HepG2 (cell line): Measurements from ENCODE around the gene AKR1A1. TPM values are rescaled to one million over a fixed set of nuclear protein-coding genes. Genes with fewer than 3 reads are reported as not detected.

ENCODE experiments used
- ARNTL ChIP-seq: sonication (generic); formaldehyde crosslinking; IDR thresholded peaks from 2 replicates; pipeline ENCODE4 v1.4.0; 2020; ENCODE audit warnings: mild to moderate bottlenecking, missing genetic modification reagents
- FOXO1 ChIP-seq: sonication (generic); formaldehyde crosslinking; IDR thresholded peaks from 2 replicates; pipeline ENCODE4 v1.4.0; 2020; ENCODE audit warnings: missing genetic modification reagents
- GATAD2A ChIP-seq: IDR thresholded peaks from 2 replicates; pipeline ENCODE4 v1.6.1; 2016
- HHEX ChIP-seq: IDR thresholded peaks from 2 replicates; pipeline ENCODE4 v1.6.1; 2016; ENCODE audit warnings: control low read depth
- KDM1A ChIP-seq: IDR thresholded peaks from 2 replicates; pipeline ENCODE4 v1.6.1; 2016; ENCODE audit warnings: missing compliant biosample characterization
- KLF15 ChIP-seq: sonication (generic); formaldehyde crosslinking; IDR thresholded peaks from 2 replicates; pipeline ENCODE4 v1.8.1; 2023; ENCODE audit warnings: borderline replicate concordance, mild to moderate bottlenecking, inconsistent platforms, missing genetic modification reagents, mixed read lengths
- PITX1 ChIP-seq: sonication (generic); formaldehyde crosslinking; IDR thresholded peaks from 2 replicates; pipeline ENCODE4 v1.5.1; 2020; ENCODE audit warnings: mild to moderate bottlenecking, missing genetic modification reagents
- POLR2G ChIP-seq: fragments of 200-400 bp; formaldehyde crosslinking; IDR thresholded peaks from 2 replicates; pipeline ENCODE4 v1.6.1; 2018; ENCODE audit warnings: mild to moderate bottlenecking, low read depth, low read length, moderate library complexity
- RNF2 ChIP-seq: fragments of 450-650 bp; conservative IDR thresholded peaks from 2 replicates; pipeline ENCODE4 v1.6.1; 2016; ENCODE audit warnings: low read depth
- ZBTB1 ChIP-seq: sonication (generic); formaldehyde crosslinking; IDR thresholded peaks from 2 replicates; pipeline ENCODE4 v1.4.0; 2020; ENCODE audit warnings: missing genetic modification reagents, borderline replicate concordance
- ZBTB10 ChIP-seq: sonication (generic); formaldehyde crosslinking; IDR thresholded peaks from 2 replicates; pipeline ENCODE4 v1.4.0; 2020; ENCODE audit warnings: missing genetic modification reagents, borderline replicate concordance
- ZBTB42 ChIP-seq: sonication (generic); formaldehyde crosslinking; IDR thresholded peaks from 2 replicates; pipeline ENCODE4 v1.5.0; 2020; ENCODE audit warnings: mild to moderate bottlenecking, missing genetic modification reagents
- ZKSCAN1 ChIP-seq: fragments of 150-350 bp; IDR thresholded peaks from 2 replicates; pipeline ENCODE4 v1.6.1; 2014; ENCODE audit warnings: low read length
- ZNF10 ChIP-seq: sonication (generic); formaldehyde crosslinking; IDR thresholded peaks from 2 replicates; pipeline ENCODE4 v1.4.0; 2020; ENCODE audit warnings: mild to moderate bottlenecking, low read depth, missing genetic modification reagents, borderline replicate concordance
- ZNF18 ChIP-seq: sonication (generic); formaldehyde crosslinking; IDR thresholded peaks from 2 replicates; pipeline ENCODE4 v1.8.0; 2022; ENCODE audit warnings: mild to moderate bottlenecking, missing genetic modification reagents; ENCODE audit not compliant: insufficient replicate concordance
- ZNF205 ChIP-seq: IDR thresholded peaks from 2 replicates; pipeline ENCODE4 v1.6.1; 2018; ENCODE audit warnings: missing biosample characterization, missing genetic modification reagents
- ZNF24 ChIP-seq: fragments of 450-650 bp; IDR thresholded peaks from 2 replicates; pipeline ENCODE4 v1.6.1; 2017; ENCODE audit warnings: antibody characterized with exemption, mild to moderate bottlenecking
- ZNF280D ChIP-seq: sonication (generic); formaldehyde crosslinking; IDR thresholded peaks from 2 replicates; pipeline ENCODE4 v1.5.1; 2020; ENCODE audit warnings: mild to moderate bottlenecking, missing genetic modification reagents
- ZNF616 ChIP-seq: sonication (generic); formaldehyde crosslinking; IDR thresholded peaks from 2 replicates; pipeline ENCODE4 v1.5.0; 2020; ENCODE audit warnings: low read depth, mild to moderate bottlenecking, missing genetic modification reagents
- ZSCAN5A ChIP-seq: sonication (generic); formaldehyde crosslinking; IDR thresholded peaks from 2 replicates; pipeline ENCODE4 v1.8.0; 2022; ENCODE audit warnings: mild to moderate bottlenecking, missing genetic modification reagents, borderline replicate concordance
- polyA plus RNA-seq, 8 experiments: library from polyadenylated mRNA; depleted of rRNA in 3 of 8; stranded (reverse) in 7 of 8; unstranded in 1 of 8; fragments of >200 nt; fragmentation: Illumina TruSeq in 4 of 8; extraction: Trizol in 4 of 8; gene quantifications; 2 replicates each; pipeline versions ENCODE4 v1.2.1 to v1.2.3, GENCODE V29; 2011 to 2016; ENCODE audit warnings: low read depth in 4 of 8, missing spikeins in 1 of 8, mixed read lengths in 1 of 8; ENCODE audit not compliant: insufficient read depth in 1 of 8
- total RNA-seq, 5 experiments: library from RNA; depleted of rRNA; stranded (reverse); fragments of >200 nt; fragmentation: Illumina TruSeq; extraction: Trizol; gene quantifications; 2 replicates each; pipeline ENCODE4 v1.2.3, GENCODE V29; 2016; ENCODE audit warnings: low read depth in 1 of 5

Gene AKR1A1
- total and polyA plus RNA-seq, 2 of the 13 experiments (the other 11 are each of a cell fraction or from before 2014, with no cell fraction given), result 181 to 217 TPM

- TF ChIP-seq ZNF280D (CRISPR knock-in tag) (peak; percentile 69), ZSCAN5A (CRISPR knock-in tag) (peak; percentile 98), ARNTL (CRISPR knock-in tag) (peak; percentile 71; the same call in 1 of the 2 replicates), HHEX (CRISPR knock-in tag) (peak; percentile 50; the same call in 1 of the 2 replicates), PITX1 (peak; percentile 86), ZNF18 (peak; percentile 78), RNF2 (0 out of 2 replicates have a peak, but pooled peaks have one; percentile 56), ZBTB10 (peak; percentile 86), ZNF616 (CRISPR knock-in tag) (peak; percentile 52; the same call in 1 of the 2 replicates), ZBTB42 (CRISPR knock-in tag) (0 out of 2 replicates have a peak, but pooled peaks have one; percentile 28), ZNF10 (CRISPR knock-in tag) (no peak), POLR2G (peak; percentile 100), GATAD2A (CRISPR knock-in tag) (peak; percentile 77), ZNF205 (CRISPR knock-in tag) (peak; percentile 93), ZKSCAN1 (no peak), ZBTB1 (CRISPR knock-in tag) (0 out of 2 replicates have a peak, but pooled peaks have one; percentile 28), KDM1A (CRISPR knock-in tag) (peak; percentile 29; the same call in 1 of the 2 replicates), FOXO1 (CRISPR knock-in tag) (peak; percentile 70; the same call in 1 of the 2 replicates), ZNF24 (no peak), KLF15 (CRISPR knock-in tag) (peak; percentile 86)
Observed at GRCh38 chr1:45521413-45522323, 29.0 kb upstream of the AKR1A1 start, which contains the start of gene PRDX1 (continued).
